Panc1 (cell line): ENCODE measurements around the gene CCDC15. TPM values are rescaled to one million over a fixed set of nuclear protein-coding genes. Genes with fewer than 3 reads are reported as not detected.

Experiments used
- ATAC-seq: fragments of 200-7000 bp; cut with Tn5 transposase; 2 replicates; pipeline ENCODE4 v1.9.1; 2020; ENCODE audit warnings: mild to moderate bottlenecking, moderate library complexity
- BruUV-seq: library from RNA; stranded (reverse); fragments of 400-500 nt; replicated peaks from 2 replicates; lab custom pipeline; 2021; lab: Mats Ljungman, UMichigan
- CTCF ChIA-PET: fragments of 300-600 bp; sonication (Branson Sonifier 250); formaldehyde crosslinking; loops from one replicate; lab custom pipeline; 2022; ENCODE audit warnings: antibody characterized with exemption; lab: Charles Lee
- POLR2A ChIA-PET: fragments of 300-600 bp; sonication (Branson Sonifier 250); formaldehyde crosslinking; loops from one replicate; lab custom pipeline; 2022; ENCODE audit warnings: antibody characterized with exemption; lab: Charles Lee
- DNase-seq: peaks from one replicate; pipeline ENCODE4 v3.0.0-alpha.2; 2010; ENCODE audit warnings: low read depth, low spot score
- H3K27ac ChIP-seq: 2 replicates; pipeline ENCODE4 v1.5.1; 2011; ENCODE audit warnings: mild to moderate bottlenecking, low read length, inconsistent platforms
- H3K27me3 ChIP-seq: fragments of 200-500 bp; sonication (Bioruptor generic); 2 replicates; pipeline ENCODE4 v1.6.0; 2014; ENCODE audit warnings: low read length, inconsistent platforms; ENCODE audit not compliant: control insufficient read depth, insufficient read depth
- H3K36me3 ChIP-seq: fragments of 200-500 bp; sonication (Bioruptor generic); 2 replicates; pipeline ENCODE4 v1.5.1; 2014; ENCODE audit warnings: inconsistent platforms, mild to moderate bottlenecking, low read length, moderate library complexity; ENCODE audit not compliant: control insufficient read depth, insufficient read depth
- H3K4me1 ChIP-seq: 2 replicates; pipeline ENCODE4 v1.5.1; 2011; ENCODE audit warnings: inconsistent platforms, mild to moderate bottlenecking, low read length, moderate library complexity; ENCODE audit not compliant: control insufficient read depth, insufficient read depth
- H3K4me3 ChIP-seq, 2 experiments: 2 replicates each; pipeline ENCODE4 v1.5.1; 2011 to 2012; ENCODE audit warnings: low read depth in 2 of 2, low read length in 2 of 2, mild to moderate bottlenecking in 2 of 2, inconsistent platforms in 1 of 2, moderate library complexity in 1 of 2
- H3K9me3 ChIP-seq: fragments of 200-500 bp; sonication (Bioruptor generic); 2 replicates; pipeline ENCODE4 v1.5.1; 2014; ENCODE audit warnings: low read depth, mild to moderate bottlenecking, inconsistent platforms, low read length, moderate library complexity; ENCODE audit not compliant: control insufficient read depth, insufficient read depth
- CTCF ChIP-seq: fragments of 450-650 bp; IDR thresholded peaks from 2 replicates; pipeline ENCODE4 v1.5.1; 2017; ENCODE audit warnings: mild to moderate bottlenecking
- POLR2AphosphoS5 ChIP-seq: IDR thresholded peaks from 2 replicates; pipeline ENCODE4 v1.6.1; 2012; ENCODE audit warnings: mild to moderate bottlenecking, low read depth, low read length, moderate library complexity
- REST ChIP-seq, 2 experiments: IDR thresholded peaks; 2 replicates each; pipeline ENCODE4 v1.6.1; 2011 to 2012; ENCODE audit warnings: low read depth in 2 of 2, control low read depth in 1 of 2, low read length in 1 of 2, mild to moderate bottlenecking in 1 of 2, moderate library complexity in 1 of 2; ENCODE audit not compliant: insufficient read depth in 1 of 2
- SIN3A ChIP-seq: IDR thresholded peaks from 2 replicates; pipeline ENCODE4 v1.6.1; 2012; ENCODE audit warnings: low read depth, mild to moderate bottlenecking, low read length, moderate library complexity, borderline replicate concordance; ENCODE audit not compliant: insufficient read depth
- TCF7L2 ChIP-seq: IDR thresholded peaks from 2 replicates; pipeline ENCODE4 v1.6.1; 2011; ENCODE audit warnings: mild to moderate bottlenecking, low read depth, low read length, inconsistent platforms
- in situ Hi-C: cut with HindIII; loops from 2 replicates; pipeline ENCODE4 v1.10.0; 2016; ENCODE audit warnings: low sequenced_read_pairs, low pct_unique_long_range_greater_than_20kb
- intact Hi-C: fragments of 100-400 bp; cut with micrococcal nuclease; formaldehyde crosslinking; loops from one replicate; pipeline ENCODE4 v1.10.0; 2022; ENCODE audit not compliant: unreplicated experiment
- total RNA-seq: library from RNA; stranded (reverse); gene quantifications from one replicate; pipeline ENCODE4 v1.2.1, GENCODE V29; 2021; ENCODE audit not compliant: unreplicated experiment

Gene CCDC15
- total RNA-seq, 1 experiment from 2014 or later: 2.8 TPM

GRCh38 chr11:125057693-125058016 lies 103.7 kb downstream of the CCDC15 start:
- intact Hi-C loops (no loop called here), in situ Hi-C loops (no loop called here)
- Histone ChIP-seq H3K27ac (no peak overlapping the region), H3K36me3 (no peaks in the 10 kb centered on the region), H3K4me1 (no peaks in the 10 kb centered on the region), H3K9me3 (no peaks in the 10 kb centered on the region), H3K4me3 (no peak overlapping the region), H3K27me3 (peaks cover 16% of the 10 kb centered on the region; the same call in 1 of the 2 replicates)
- ATAC-seq: no peak
- BruUV-seq: no TSS peak
- POLR2A ChIA-PET: no interaction called here
- no peak for DNase-seq
- TF ChIP-seq CTCF (no peak), TCF7L2 (no peak), SIN3A (no peak), REST (IDR thresholded peaks at IDR 0.05; ENCODE audit: insufficient read depth in 1 of 2, low read depth in 2 of 2, low read length in 1 of 2) (no peak), POLR2AphosphoS5 (no peak)
- CTCF ChIA-PET: no interaction called here

DNA sequence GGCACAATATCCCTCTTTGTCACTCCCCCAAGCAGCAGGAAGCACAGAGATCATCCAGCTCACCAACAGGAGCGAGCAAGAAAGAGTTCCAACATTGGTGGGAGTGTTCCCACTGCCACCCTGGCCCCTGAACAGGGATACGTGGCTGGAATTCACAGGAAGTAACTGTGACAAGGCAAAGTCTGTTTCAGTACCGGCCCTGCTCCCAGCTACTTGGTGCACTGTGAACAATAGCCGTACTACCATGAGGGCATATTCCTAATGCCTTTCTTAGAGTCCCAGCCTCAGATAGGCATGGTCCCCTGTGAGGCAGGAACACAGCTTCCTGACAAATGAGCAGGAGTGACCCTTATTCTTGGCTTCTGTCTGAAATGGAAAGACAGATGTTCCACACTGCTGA lies 107.3 kb downstream of the CCDC15 start:
- Histone ChIP-seq H3K4me3 (no peak overlapping the region), H3K36me3 (no peaks in the 10 kb centered on the region), H3K9me3 (no peaks in the 10 kb centered on the region), H3K4me1 (no peaks in the 10 kb centered on the region), H3K27me3 (peaks cover 41% of the 10 kb centered on the region), H3K27ac (no peak overlapping the region)
- TF ChIP-seq REST (IDR thresholded peaks at IDR 0.05; ENCODE audit: insufficient read depth in 1 of 2, low read depth in 2 of 2, low read length in 1 of 2) (no peak), CTCF (no peak), TCF7L2 (no peak), POLR2AphosphoS5 (no peak), SIN3A (no peak)
- POLR2A ChIA-PET: no interaction called here
- ATAC-seq (no peak), DNase-seq (no peak)
- CTCF ChIA-PET: no interaction called here
- intact Hi-C loops (no loop called here), in situ Hi-C loops (no loop called here)
- no TSS peak for BruUV-seq
